Erythroblast (primary cell): ENCODE measurements around the gene SLC16A4.

Experiments
- DNase-seq, 2 experiments: peaks; one replicate each; lab custom pipeline; 2025; lab: John Stamatoyannopoulos, UW
- GATA1 ChIP-seq: IDR thresholded peaks from 2 replicates; pipeline ENCODE4 v1.6.1; 2011; ENCODE audit warnings: low read depth, mild to moderate bottlenecking, control low read depth, low read length, moderate library complexity
- POLR2A ChIP-seq: IDR thresholded peaks from 2 replicates; pipeline ENCODE4 v1.6.1; 2011; ENCODE audit warnings: mild to moderate bottlenecking, low read length

Gene SLC16A4

DNA sequence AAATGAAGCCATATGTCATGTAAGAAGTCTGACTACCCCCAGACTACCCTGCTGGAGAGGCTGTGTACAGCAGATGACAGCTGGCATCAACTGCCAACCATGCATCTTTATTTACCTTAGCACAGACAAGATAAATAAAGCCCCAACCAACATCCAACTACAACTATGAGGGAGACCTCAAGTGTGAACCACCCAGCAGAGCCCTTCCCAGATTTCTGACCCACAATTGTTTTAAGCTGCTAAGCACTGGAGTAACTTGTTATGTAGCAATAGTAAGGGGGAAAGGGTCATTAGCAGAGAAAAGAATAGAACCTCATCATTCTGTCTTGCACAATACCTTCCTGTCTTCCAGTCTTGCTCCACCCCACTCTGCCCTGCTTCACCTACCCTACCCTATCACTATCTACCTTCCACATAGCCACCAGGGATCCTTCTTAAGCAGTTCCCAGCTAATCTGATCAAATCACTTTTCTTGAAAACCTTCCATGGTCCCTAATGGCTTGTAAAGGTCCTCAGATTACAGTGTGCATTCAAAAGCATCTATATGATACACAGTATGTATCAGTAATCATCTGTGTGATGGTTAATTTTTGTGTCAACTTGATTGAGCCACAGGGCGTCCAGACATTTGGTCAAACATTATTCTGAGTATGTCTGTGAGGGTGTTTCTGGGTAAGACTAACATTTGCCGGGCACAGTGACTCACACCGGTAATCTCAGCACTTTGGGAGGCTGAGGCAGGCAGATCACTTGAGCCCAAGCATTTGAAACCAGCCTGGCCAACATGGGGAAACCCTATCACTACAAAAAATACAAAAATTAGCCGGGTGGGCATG is 71.3 kb downstream of the SLC16A4 start:
- TF ChIP-seq GATA1 (no peak), POLR2A (no peak)
- no peak for DNase-seq

GRCh38 chr1:110318046-110318445 is 72.8 kb downstream of the SLC16A4 start:
- TF ChIP-seq POLR2A (no peak), GATA1 (no peak)
- DNase-seq = no peak

- TF ChIP-seq GATA1 (no peak), POLR2A (no peak)
- no peak for DNase-seq
Observed at GRCh38 chr1:110316735-110317134, 74.1 kb downstream of the SLC16A4 start.
